OCI-M2 (cell line): ENCODE data around the gene GDF10.

Experiments
- DNase-seq: peaks from one replicate; lab custom pipeline; 2025; ENCODE audit not compliant: unreplicated experiment; lab: John Stamatoyannopoulos, UW

Gene GDF10

DNA sequence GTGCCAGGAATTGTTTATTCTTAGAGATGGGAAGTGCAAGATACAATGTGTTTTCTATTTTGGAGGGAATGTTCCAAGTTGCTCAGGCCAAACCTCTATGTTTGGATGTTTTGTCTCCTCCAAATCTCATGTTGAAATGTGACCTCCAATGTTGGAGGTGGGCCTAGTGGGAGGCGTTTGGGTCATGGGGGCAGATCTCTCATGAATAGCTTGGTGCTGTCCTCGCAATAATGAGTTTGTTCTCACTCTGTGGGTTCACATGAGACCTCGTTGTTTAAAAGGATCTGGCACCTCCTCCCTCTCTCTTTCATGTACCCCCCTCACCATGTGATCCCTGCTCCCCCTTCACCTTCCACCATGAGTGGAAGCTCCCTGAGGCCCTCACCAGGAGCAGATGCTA lies 8.3 kb upstream of the GDF10 start:
- DNase-seq: no peak

DNA sequence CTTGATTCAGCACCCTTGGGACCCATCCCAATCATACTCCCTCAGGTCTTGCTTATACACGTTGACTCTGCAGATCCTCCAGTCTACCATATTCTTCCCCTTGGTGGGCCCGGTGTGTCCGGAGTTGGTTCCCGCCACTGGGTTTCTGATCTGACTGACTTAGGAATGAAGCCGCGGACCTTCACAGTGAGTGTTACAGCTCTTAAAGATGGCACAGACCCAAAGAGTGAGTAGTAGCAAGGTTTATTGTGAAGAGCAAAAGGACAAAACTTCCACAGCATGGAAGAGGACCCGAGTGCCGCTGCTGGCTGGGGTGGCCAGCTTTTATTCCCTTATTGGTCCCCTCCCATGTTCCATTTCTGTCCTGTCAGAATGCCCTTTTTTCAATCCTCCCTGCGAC lies 5.9 kb upstream of the GDF10 start:
- no peak for DNase-seq

- DNase-seq: no peak
Observed at GRCh38 chr10:47294501-47294900, 5.5 kb upstream of the GDF10 start.

DNA sequence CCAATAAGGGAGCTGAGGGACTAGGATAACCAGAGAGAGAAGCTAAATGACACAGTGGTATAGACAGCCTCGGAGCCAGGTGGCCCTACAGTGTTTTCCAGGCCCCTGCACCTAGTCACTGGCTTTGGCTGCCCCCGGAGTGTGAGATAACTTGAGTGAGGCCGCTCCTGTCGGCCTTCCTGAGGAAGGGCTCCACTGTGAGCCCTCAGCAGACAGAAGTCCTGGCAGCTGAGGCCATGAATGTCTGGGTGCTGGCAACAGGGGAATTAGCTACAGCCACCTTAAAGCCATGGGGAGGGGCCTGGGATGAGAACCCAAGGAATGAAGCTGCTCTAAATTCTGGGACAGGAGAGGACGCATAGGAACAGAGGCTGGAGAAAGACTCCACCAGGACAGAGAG lies 4.6 kb upstream of the GDF10 start:
- no peak for DNase-seq

- DNase-seq: no peak
Observed at GRCh38 chr10:47296156-47296894, 3.7 kb upstream of the GDF10 start.

DNA sequence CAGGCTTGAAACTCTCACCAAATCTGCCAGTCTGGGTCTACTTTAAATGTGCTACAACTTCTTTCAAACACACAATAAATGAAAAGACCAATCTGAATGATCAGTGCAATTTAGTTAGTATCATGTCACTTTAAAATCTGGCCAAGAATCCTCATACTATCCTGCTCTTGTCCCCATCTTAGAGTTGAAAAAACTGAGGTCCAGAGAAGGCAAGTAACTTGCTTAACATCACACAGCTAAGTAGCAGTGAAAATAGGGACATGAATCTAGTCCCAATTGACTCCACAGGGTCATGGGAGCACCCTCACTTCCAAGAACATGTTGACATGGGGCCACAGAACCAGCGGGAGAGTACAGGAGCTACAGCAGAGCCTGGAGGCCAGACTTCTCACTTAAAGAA lies 3.1 kb upstream of the GDF10 start:
- no peak for DNase-seq

- no peak for DNase-seq
Observed at GRCh38 chr10:47297866-47298540, 2.0 kb upstream of the GDF10 start.

- no peak for DNase-seq
Observed at GRCh38 chr10:47298715-47299114, 1.3 kb upstream of the GDF10 start.

DNA sequence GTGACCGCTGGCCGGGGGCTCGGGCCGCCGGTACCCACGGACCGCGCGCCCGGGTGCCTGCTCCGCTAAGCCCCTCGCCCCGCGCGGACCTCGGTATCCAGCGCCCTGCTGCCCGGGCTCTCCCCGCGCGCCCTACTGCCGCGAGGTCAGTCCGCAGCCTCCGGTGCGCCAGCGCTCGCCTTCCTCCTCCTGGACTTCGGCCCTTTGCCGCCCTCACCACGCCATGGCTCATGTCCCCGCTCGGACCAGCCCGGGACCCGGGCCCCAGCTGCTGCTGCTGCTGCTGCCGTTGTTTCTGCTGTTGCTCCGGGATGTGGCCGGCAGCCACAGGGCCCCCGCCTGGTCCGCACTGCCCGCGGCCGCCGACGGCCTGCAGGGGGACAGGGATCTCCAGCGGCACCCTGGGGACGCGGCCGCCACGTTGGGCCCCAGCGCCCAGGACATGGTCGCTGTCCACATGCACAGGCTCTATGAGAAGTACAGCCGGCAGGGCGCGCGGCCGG lies 483 bp downstream of the GDF10 start:
- DNase-seq: no peak

- DNase-seq: no peak
Observed at GRCh38 chr10:47301833-47302232, 1.8 kb downstream of the GDF10 start.

DNA sequence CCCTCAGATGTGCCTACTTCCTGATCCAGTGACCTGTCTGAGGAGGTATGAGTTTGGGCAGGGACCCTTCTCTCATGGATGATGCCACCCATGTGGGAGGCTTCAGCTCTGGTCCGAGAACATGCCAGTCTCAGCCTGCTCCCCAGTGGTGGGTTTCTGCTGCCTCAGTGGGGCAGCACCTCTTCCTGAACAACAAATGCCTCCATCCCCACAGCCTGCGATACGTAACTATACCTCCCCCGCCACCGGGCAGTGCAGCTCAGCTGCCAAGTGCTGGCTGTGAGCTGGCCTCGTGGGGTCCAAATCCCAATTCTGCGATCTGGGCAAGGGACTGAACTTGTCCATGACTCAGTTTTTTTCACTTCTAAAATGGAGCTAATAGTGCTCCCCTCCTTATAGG lies 3.1 kb downstream of the GDF10 start:
- no peak for DNase-seq

GRCh38 chr10:47303866-47304265 lies 3.9 kb downstream of the GDF10 start:
- DNase-seq: no peak

- no peak for DNase-seq
Observed at GRCh38 chr10:47305566-47305965, 5.6 kb downstream of the GDF10 start.

- no peak for DNase-seq
Observed at GRCh38 chr10:47306387-47307210, 6.6 kb downstream of the GDF10 start.

DNA sequence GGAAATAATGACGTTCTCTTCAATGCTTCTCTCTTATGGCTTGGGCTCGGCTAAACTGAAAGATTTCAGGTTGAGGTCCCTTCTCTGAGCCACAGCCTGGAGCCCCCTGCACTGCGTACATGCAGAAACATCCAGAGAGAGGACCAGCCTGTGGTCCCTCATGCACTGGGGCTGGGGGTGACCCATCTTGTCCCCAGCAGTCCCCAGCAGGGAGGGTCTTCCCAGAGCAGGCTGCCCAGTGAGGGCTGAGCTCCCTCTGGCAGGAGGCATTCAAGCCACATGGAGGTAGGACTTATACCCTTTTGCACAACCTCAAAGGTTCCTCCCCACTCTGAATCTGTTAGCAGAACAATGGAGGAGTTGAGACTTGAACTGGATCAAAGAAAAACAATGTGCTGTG lies 7.4 kb downstream of the GDF10 start:
- no peak for DNase-seq

GRCh38 chr10:47308775-47309174 lies 8.8 kb downstream of the GDF10 start:
- no peak for DNase-seq

- no peak for DNase-seq
Observed at GRCh38 chr10:47309408-47310089, 9.6 kb downstream of the GDF10 start.

- DNase-seq: no peak
Observed at GRCh38 chr10:47310090-47310505, 10.1 kb downstream of the GDF10 start.

DNA sequence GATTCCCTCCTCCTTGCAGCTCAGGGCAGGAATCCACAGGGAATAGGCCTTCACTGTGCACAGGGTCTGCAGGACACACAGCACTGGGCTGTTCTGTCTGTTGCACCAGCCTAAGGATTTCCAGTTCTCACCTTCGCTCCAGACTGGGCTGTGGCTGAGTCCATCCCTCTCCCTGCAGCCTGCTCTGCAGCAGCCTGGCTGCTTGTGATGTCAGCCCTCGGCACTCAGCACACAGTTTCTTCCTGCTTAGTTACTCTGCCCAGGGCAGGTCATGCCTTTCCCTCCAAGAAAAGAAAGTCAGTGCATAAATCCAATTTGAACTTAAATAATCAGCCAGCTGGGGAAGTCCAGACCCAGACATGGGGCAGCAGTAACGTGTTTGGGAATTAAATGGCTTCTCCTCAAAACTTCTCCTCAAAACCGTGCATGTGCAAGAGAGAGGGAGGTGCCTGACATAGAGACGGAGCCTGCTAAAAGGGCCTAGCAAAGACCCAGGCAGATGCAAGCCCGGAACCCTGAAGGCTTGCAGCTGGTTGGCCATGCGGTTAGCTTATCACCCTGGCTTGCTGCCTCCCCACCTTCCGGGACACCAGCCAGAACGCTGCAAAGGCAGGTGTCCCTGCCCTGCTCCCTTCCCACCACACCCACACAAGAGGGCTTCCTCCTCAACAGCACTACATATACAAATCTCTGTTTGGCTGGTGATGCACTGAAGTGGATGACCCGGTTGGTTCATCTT lies 11.4 kb downstream of the GDF10 start:
- no peak for DNase-seq

GRCh38 chr10:47311932-47312662 lies 12.1 kb downstream of the GDF10 start:
- no peak for DNase-seq
